GM12874 (cell line): ENCODE data around the gene PTPRM.

Experiments
- CTCF ChIP-seq: IDR thresholded peaks from 2 replicates; pipeline ENCODE4 v1.5.1; 2011; ENCODE audit warnings: low read depth, mild to moderate bottlenecking, control low read depth, low read length, moderate library complexity; ENCODE audit not compliant: insufficient read depth

Gene PTPRM

GRCh38 chr18:8174771-8175170 lies 607.7 kb downstream of the PTPRM start:
- no peak for TF ChIP-seq CTCF

- TF ChIP-seq CTCF = no peak
Measured at GRCh38 chr18:8175501-8176061, 608.5 kb downstream of the PTPRM start.

GRCh38 chr18:8176109-8176508 lies 609.0 kb downstream of the PTPRM start:
- no peak for TF ChIP-seq CTCF

- no peak for TF ChIP-seq CTCF
Measured at GRCh38 chr18:8176554-8176953, 609.4 kb downstream of the PTPRM start.

- no peak for TF ChIP-seq CTCF
Measured at GRCh38 chr18:8177330-8178016, 610.4 kb downstream of the PTPRM start.

GRCh38 chr18:8186413-8186812 lies 619.3 kb downstream of the PTPRM start:
- no peak for TF ChIP-seq CTCF

GRCh38 chr18:8188184-8188583 lies 621.1 kb downstream of the PTPRM start:
- no peak for TF ChIP-seq CTCF
